ENCODE results near the gene LY6G5B. TPM values are rescaled to one million over a fixed set of nuclear protein-coding genes. Genes with fewer than 3 reads are reported as not detected.

LY6G5B gene, protein sequence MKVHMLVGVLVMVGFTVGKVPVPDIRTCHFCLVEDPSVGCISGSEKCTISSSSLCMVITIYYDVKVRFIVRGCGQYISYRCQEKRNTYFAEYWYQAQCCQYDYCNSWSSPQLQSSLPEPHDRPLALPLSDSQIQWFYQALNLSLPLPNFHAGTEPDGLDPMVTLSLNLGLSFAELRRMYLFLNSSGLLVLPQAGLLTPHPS
- total RNA-seq, result 0.60 and 2.1 TPM in 2 replicates

DNA sequence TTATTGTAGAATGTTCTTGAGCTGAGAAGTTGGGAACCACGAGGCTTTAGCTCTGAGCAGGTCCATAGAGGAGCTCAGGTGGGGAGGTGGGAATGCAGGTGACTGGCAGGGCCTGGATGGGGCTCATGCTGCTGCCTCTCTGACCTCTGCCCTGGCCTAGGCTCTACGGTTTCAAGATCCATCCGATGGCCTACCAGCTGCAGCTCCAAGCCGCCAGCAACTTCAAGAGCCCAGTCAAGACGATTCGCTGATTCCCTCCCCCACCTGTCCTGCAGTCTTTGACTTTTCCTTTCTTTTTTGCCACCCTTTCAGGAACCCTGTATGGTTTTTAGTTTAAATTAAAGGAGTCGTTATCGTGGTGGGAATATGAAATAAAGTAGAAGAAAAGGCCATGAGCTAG lies at the start of gene LY6G5B:
Gene LY6G5B, plus strand, starts transcription at position 301 of the 400 bp plus-strand sequence. CDS start 975 bp downstream, outside the sequence.

GRCh38 chr6:31620586-31621319 lies 49.0 kb upstream of the LY6G5B start, which contains the start of gene PRRC2A:
PRRC2A (plus strand) TSS chr6:31620715; CDS start chr6:31622790, 2,075 bp downstream.

DNA sequence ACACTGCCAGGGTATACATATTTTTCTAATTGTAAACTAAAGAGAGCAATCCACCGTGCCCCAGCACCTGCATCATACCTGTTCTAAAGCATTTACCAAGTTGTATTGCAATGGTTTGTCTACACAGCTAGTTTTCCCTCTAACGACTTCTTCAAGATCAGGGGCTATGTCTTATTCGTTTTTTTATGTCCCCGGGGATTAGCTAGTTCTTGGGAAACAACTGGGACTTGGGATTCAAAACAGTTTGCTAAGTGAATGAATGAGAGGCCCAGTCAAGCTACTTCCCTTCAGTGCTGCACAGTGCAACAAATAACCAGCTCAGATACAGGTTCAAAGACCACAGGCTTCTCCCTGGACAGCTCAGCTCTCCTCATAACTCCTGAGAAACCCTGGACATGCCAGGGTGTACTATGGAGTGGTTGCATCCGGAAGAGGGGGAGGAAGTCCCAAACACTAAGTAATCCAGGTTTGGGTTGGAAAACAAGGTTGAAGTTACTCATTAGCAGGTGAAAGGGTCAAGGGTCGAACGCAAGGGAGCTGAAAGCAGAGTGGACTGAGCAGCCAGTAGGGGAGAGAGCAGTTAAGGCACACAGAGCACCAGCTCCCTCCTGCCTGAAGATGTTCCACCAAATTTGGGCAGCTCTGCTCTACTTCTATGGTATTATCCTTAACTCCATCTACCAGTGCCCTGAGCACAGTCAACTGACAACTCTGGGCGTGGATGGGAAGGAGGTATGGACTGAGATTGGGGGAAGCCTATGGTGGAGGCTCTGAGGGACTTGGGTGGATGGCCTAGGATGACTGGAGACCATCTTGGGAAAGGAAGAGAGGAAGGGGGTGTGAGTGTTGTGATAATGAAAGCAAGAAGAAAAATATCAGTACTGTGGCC lies 14.2 kb upstream of the LY6G5B start, which contains the start of gene APOM:
Gene APOM, plus strand, starts transcription at position 546 of the 889 bp plus-strand sequence. Its CDS starts 73 bp downstream, at position 619.

GRCh38 chr6:31660381-31661261 lies 9.2 kb upstream of the LY6G5B start, which contains the start of gene C6orf47:
C6orf47 (minus strand) TSS chr6:31660778; CDS start chr6:31659947, 831 bp downstream.

DNA sequence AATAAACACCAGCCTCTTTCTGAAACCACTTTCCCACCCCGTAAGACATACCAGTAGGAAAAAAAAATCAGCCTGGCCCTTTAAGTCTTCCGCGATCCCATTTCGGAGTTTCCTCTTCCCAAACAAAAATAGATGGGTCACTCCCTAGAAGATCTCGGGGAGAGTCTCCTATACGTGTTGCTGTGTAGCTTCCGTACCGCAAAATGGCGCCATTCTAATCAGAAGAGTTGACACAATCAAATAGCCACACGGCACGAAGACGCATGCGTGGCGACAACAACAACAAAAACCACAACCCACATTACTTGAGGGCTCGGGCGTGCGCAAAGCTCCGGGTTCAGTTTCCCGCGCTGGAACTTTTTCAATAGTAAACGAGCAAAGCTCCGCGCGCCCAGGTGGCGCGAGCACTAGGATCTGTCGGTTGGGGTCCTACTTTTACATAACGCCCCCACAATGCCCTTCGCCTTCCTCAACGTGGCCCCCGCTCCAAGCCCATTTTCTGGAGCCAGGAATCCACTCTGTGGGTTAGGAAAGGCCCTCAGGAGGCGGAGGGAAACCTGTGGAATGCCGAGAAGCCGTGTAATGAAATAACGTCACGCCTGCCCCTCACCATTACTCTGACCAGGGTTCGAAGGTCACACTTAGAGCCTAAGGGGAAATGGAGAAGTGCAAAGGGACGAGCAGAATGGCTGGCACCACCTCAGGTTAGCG lies 4.8 kb upstream of the LY6G5B start, which contains the start of gene GPANK1:
Gene GPANK1, minus strand, starts transcription at position 208 of the 711 bp plus-strand sequence. CDS start 519 bp downstream, outside the sequence.

DNA sequence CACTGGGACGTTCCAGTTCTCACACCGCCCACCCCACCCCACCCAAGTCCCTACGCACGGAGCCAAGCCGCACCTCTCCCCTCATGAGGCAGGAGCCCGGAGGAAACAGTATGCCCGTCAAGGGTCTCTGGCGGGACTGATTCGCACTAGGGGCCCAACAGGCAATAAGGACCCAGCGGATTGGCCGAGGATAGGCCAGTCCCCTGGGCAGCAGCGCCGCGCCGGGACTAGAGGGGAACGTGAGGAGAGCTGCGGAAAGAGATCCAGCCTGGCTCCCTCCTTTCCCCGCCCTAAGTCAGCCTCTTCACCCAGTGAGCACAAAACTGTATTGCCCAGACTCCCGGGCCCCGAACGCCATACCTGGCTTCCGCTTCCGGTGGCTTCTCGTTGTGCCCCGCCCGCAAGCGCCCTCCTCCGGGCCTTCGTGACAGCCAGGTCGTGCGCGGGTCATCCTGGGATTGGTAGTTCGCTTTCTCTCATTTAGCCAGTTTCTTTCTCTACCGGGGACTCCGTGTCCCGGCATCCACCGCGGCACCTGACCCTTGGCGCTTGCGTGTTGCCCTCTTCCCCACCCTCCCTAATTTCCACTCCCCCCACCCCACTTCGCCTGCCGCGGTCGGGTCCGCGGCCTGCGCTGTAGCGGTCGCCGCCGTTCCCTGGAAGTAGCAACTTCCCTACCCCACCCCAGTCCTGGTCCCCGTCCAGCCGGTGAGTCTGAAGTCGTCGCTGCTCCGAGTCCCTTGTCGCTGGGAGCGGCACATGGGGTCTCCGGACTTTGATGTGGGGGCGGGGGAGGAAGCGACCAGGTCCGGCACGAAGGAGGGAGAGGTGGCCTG lies 4.1 kb upstream of the LY6G5B start, which contains the start of gene CSNK2B:
Gene CSNK2B, plus strand, starts transcription at position 580 of the 836 bp plus-strand sequence. CDS start 752 bp downstream, outside the sequence.

GRCh38 chr6:31680226-31681134 lies 10.7 kb downstream of the LY6G5B start, which contains the start of gene LY6G5C:
LY6G5C (minus strand) TSS chr6:31681067; CDS start chr6:31680373, 694 bp downstream.

GRCh38 chr6:31702819-31703716 lies 33.3 kb downstream of the LY6G5B start, which contains the start of gene ABHD16A:
ABHD16A (minus strand) TSS chr6:31703324; CDS start chr6:31703281, 43 bp downstream.

GRCh38 chr6:31706599-31706998 lies 36.8 kb downstream of the LY6G5B start, which contains the start of gene LY6G6F:
LY6G6F (plus strand) TSS chr6:31706866; CDS start chr6:31706907, 41 bp downstream.

GRCh38 chr6:31715022-31715958 lies 45.5 kb downstream of the LY6G5B start, which contains the start of gene LY6G6D:
LY6G6D (plus strand) TSS chr6:31715348; CDS start chr6:31715356, 8 bp downstream.

DNA sequence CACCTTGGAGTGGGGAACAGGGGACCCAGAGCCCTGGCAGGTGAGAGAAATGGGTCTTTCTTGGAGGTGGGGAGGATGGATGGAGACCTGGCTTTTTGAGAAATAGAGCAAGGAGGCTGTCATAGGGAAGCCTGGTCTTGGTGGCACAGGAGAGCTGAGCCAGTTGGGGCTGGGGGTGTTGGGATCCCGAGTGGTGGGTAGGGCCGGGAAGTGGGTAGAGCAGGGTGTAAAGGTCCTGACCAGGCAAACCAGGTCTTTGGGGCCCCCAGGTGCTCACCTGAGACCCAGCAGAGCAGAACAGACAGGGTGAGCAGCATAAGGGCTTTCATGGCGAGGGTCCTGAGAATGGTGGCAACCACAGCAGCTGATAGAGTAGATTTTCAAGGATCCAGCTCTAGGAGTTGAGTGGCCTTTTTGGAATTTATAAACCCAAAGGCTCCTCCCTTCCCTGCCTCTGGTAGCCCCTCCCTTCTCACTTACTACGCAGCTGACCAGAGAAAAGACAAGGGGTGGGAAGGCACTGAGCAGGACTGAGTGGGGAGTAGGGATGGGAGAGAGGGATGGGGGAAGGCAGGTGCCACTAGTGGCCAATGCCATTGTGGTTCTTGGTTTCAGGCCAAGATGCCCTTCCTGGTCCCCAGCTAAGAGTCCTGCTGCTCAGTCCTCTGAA lies 51.7 kb downstream of the LY6G5B start, which contains the start of gene LY6G6C:
Gene LY6G6C, minus strand, starts transcription at position 396 of the 670 bp plus-strand sequence. Its CDS starts 67 bp downstream, at position 329.

Data from airway epithelial cell (primary cell).